ENCODE measurements around the gene ZNF358.

- TF ChIP-seq, protein P1, sequence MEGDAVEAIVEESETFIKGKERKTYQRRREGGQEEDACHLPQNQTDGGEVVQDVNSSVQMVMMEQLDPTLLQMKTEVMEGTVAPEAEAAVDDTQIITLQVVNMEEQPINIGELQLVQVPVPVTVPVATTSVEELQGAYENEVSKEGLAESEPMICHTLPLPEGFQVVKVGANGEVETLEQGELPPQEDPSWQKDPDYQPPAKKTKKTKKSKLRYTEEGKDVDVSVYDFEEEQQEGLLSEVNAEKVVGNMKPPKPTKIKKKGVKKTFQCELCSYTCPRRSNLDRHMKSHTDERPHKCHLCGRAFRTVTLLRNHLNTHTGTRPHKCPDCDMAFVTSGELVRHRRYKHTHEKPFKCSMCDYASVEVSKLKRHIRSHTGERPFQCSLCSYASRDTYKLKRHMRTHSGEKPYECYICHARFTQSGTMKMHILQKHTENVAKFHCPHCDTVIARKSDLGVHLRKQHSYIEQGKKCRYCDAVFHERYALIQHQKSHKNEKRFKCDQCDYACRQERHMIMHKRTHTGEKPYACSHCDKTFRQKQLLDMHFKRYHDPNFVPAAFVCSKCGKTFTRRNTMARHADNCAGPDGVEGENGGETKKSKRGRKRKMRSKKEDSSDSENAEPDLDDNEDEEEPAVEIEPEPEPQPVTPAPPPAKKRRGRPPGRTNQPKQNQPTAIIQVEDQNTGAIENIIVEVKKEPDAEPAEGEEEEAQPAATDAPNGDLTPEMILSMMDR (IDR thresholded peaks at IDR 0.05): no peak
- no peak for TF ChIP-seq POLR2AphosphoS5 (IDR thresholded peaks at IDR 0.05; ENCODE audit: low read depth, low read length)
Observed at GRCh38 chr19:7556696-7557315, 40.9 kb downstream of the ZNF358 start.

Measured in Panc1 (cell line).